Measurements from ENCODE around the gene KITLG.
A peak's percentile ranks its signal among the peaks of the same experiment; 100 is the strongest.

Gene KITLG

GRCh38 chr12:88573583-88573982 is 6.7 kb downstream of the KITLG start:
- no peak for DNase-seq (ENCODE audit: low spot score)

DNA sequence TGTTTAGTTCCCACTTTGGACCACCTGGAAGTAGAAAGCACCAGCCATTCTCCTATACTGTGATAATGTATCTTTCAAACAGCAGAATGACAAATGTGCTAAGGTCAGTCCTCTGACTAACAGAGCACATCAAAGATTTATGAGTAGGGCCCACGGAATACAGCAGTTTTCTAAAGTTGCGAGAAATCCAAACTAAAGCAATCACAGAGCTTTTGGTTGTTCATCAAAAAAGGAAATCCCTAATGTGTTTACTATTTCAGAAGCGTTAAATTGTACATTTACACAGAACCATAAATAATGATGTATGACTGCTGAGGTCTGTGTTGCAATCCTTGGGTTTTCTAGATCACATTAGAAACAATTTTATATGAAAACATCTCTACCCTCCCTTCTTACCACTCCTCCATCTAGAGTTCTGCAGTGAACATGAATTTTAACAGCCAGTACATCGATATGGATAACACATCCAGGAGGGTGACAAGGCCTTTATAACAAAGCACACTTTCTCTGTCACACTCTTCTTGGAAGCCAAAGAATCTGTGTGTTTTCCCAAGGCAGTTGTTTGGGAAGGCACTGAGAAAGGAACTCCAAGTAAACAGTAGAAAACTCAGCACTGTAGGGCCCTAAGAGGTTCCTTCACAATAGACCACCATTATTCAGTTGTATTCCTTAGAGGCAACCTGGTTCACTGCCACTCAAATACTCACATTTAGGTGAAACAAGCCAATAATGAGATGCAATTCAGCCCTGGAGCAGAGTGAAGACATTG is 7.3 kb downstream of the KITLG start:
- Histone ChIP-seq H3K36me3 (replicated peaks in 1 of 2; ENCODE audit: control insufficient read depth in 2 of 2, insufficient read depth in 2 of 2, low read length in 2 of 2) (no peaks in the 10 kb centered on the region), H2AK5ac (ENCODE audit: low read depth, low read length) (no peak overlapping the region), H2BK12ac (ENCODE audit: low read length) (no peak overlapping the region), H3K4me1 (ENCODE audit: control insufficient read depth in 2 of 2, insufficient read depth in 1 of 2, low read depth in 1 of 2, low read length in 2 of 2) (peaks cover 8 to 37% of the 10 kb centered on the region in 2 donors), H3K14ac (ENCODE audit: low read length) (no peak overlapping the region), H3K4me3 (ENCODE audit: low read length in 2 of 2) (no peak overlapping the region), H3K23ac (ENCODE audit: low read depth, low read length, poor library complexity) (no peak overlapping the region), H4K8ac (ENCODE audit: low read depth, low read length) (no peak overlapping the region), H2BK15ac (ENCODE audit: low read length) (no peak overlapping the region), H3K9me3 (replicated peaks in 1 of 2; ENCODE audit: control insufficient read depth in 2 of 2, insufficient read depth in 1 of 2, low read depth in 1 of 2, low read length in 2 of 2) (no peaks in the 10 kb centered on the region), H3K18ac (ENCODE audit: low read length) (no peak overlapping the region), H3K9ac (ENCODE audit: low read depth, low read length, poor library complexity) (no peak overlapping the region), H3K4me2 (ENCODE audit: insufficient read depth, low read length, poor library complexity, severe bottlenecking) (no peak overlapping the region), H4K91ac (ENCODE audit: low read depth, low read length, poor library complexity) (no peak overlapping the region), H2AFZ (ENCODE audit: low read length) (peak overlapping the region; percentile 43), H2BK5ac (ENCODE audit: low read length) (no peak overlapping the region), H2BK120ac (ENCODE audit: low read depth, low read length) (no peak overlapping the region), H3K27me3 (ENCODE audit: control insufficient read depth in 3 of 3, insufficient read depth in 3 of 3, low read depth in 1 of 3, low read length in 3 of 3) (no peaks in the 10 kb centered on the region), H3K4ac (ENCODE audit: low read length) (no peak overlapping the region), H3K27ac (replicated peaks; ENCODE audit: low read length) (no peak overlapping the region), H3K79me1 (ENCODE audit: low read depth, low read length) (no peaks in the 10 kb centered on the region)
- DNase-seq (ENCODE audit: low spot score) = no peak
- no CpG with 5 or more reads among the region's 4 CpGs for WGBS, 2 donors (ENCODE audit: extremely low coverage in 2 of 2, insufficient read length in 2 of 2, insufficient replicate concordance in 1 of 2)

More at GRCh38 chr12:88573583-88573982, 6.7 kb downstream of the KITLG start:
- Histone ChIP-seq H3K23ac (ENCODE audit: low read depth, low read length, poor library complexity) (no peak overlapping the region), H2AFZ (ENCODE audit: low read length) (peak overlapping the region; percentile 43), H2BK15ac (ENCODE audit: low read length) (no peak overlapping the region), H2BK5ac (ENCODE audit: low read length) (no peak overlapping the region), H3K4me1 (ENCODE audit: control insufficient read depth in 2 of 2, insufficient read depth in 1 of 2, low read depth in 1 of 2, low read length in 2 of 2) (peaks cover 10 to 37% of the 10 kb centered on the region in 2 donors), H3K27ac (replicated peaks; ENCODE audit: low read length) (no peak overlapping the region), H2BK12ac (ENCODE audit: low read length) (no peak overlapping the region), H3K14ac (ENCODE audit: low read length) (no peak overlapping the region), H3K79me1 (ENCODE audit: low read depth, low read length) (no peaks in the 10 kb centered on the region), H3K9ac (ENCODE audit: low read depth, low read length, poor library complexity) (no peak overlapping the region), H3K4me2 (ENCODE audit: insufficient read depth, low read length, poor library complexity, severe bottlenecking) (no peak overlapping the region), H4K8ac (ENCODE audit: low read depth, low read length) (no peak overlapping the region), H3K27me3 (ENCODE audit: control insufficient read depth in 3 of 3, insufficient read depth in 3 of 3, low read depth in 1 of 3, low read length in 3 of 3) (no peaks in the 10 kb centered on the region), H3K9me3 (replicated peaks in 1 of 2; ENCODE audit: control insufficient read depth in 2 of 2, insufficient read depth in 1 of 2, low read depth in 1 of 2, low read length in 2 of 2) (no peaks in the 10 kb centered on the region), H3K18ac (ENCODE audit: low read length) (no peak overlapping the region), H4K91ac (ENCODE audit: low read depth, low read length, poor library complexity) (no peak overlapping the region), H3K36me3 (replicated peaks in 1 of 2; ENCODE audit: control insufficient read depth in 2 of 2, insufficient read depth in 2 of 2, low read length in 2 of 2) (no peaks in the 10 kb centered on the region), H2BK120ac (ENCODE audit: low read depth, low read length) (no peak overlapping the region), H3K4ac (ENCODE audit: low read length) (no peak overlapping the region), H2AK5ac (ENCODE audit: low read depth, low read length) (no peak overlapping the region), H3K4me3 (ENCODE audit: low read length in 2 of 2) (no peak overlapping the region)
- WGBS, 2 donors (ENCODE audit: extremely low coverage in 2 of 2, insufficient read length in 2 of 2, insufficient replicate concordance in 1 of 2) = no CpG with 5 or more reads among the region's 4 CpGs

- Histone ChIP-seq H3K23ac (ENCODE audit: low read depth, low read length, poor library complexity) (no peak overlapping the region), H3K27ac (replicated peaks; ENCODE audit: low read length) (no peak overlapping the region), H2BK120ac (ENCODE audit: low read depth, low read length) (no peak overlapping the region), H3K79me1 (ENCODE audit: low read depth, low read length) (no peaks in the 10 kb centered on the region), H4K8ac (ENCODE audit: low read depth, low read length) (no peak overlapping the region), H2BK5ac (ENCODE audit: low read length) (no peak overlapping the region), H2BK12ac (ENCODE audit: low read length) (no peak overlapping the region), H3K4me1 (ENCODE audit: control insufficient read depth in 2 of 2, insufficient read depth in 1 of 2, low read depth in 1 of 2, low read length in 2 of 2) (peaks cover 8 to 30% of the 10 kb centered on the region in 2 donors), H3K9me3 (replicated peaks in 1 of 2; ENCODE audit: control insufficient read depth in 2 of 2, insufficient read depth in 1 of 2, low read depth in 1 of 2, low read length in 2 of 2) (no peaks in the 10 kb centered on the region), H3K27me3 (ENCODE audit: control insufficient read depth in 3 of 3, insufficient read depth in 3 of 3, low read depth in 1 of 3, low read length in 3 of 3) (no peaks in the 10 kb centered on the region), H3K18ac (ENCODE audit: low read length) (no peak overlapping the region), H3K36me3 (replicated peaks in 1 of 2; ENCODE audit: control insufficient read depth in 2 of 2, insufficient read depth in 2 of 2, low read length in 2 of 2) (no peaks in the 10 kb centered on the region), H2BK15ac (ENCODE audit: low read length) (no peak overlapping the region), H3K4me3 (ENCODE audit: low read length in 2 of 2) (no peak overlapping the region), H4K91ac (ENCODE audit: low read depth, low read length, poor library complexity) (no peak overlapping the region), H3K9ac (ENCODE audit: low read depth, low read length, poor library complexity) (no peak overlapping the region), H3K14ac (ENCODE audit: low read length) (no peak overlapping the region), H2AFZ (ENCODE audit: low read length) (no peak overlapping the region), H3K4me2 (ENCODE audit: insufficient read depth, low read length, poor library complexity, severe bottlenecking) (no peak overlapping the region), H3K4ac (ENCODE audit: low read length) (no peak overlapping the region), H2AK5ac (ENCODE audit: low read depth, low read length) (no peak overlapping the region)
- DNase-seq (ENCODE audit: low spot score) = no peak
- no CpG with 5 or more reads among the region's 1 CpG for WGBS, 2 donors (ENCODE audit: extremely low coverage in 2 of 2, insufficient read length in 2 of 2, insufficient replicate concordance in 1 of 2)
Measured at GRCh38 chr12:88571543-88571942, 8.7 kb downstream of the KITLG start.

DNA sequence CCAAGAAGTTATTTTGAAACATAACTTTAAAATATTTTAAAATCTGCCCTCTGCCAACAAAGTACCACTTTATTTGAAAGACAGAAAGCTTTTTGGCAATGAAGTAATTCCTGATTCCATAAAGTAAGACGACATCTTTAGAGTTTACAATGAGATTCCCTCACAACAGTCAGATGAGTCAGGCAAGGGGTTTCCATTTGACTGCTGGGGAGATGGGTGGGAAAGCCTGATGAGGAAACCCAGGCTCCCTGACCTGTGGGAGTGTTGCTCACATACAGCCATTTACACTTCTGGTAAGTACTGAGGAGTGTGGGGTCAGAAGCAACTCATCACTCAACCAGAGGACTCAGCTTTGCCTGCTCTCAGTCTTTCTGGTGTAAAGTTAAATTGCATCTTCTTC is 10.2 kb downstream of the KITLG start:
- Histone ChIP-seq H3K14ac (ENCODE audit: low read length) (no peak overlapping the region), H2AFZ (ENCODE audit: low read length) (no peak overlapping the region), H3K4me3 (ENCODE audit: low read length in 2 of 2) (no peak overlapping the region), H3K79me1 (ENCODE audit: low read depth, low read length) (no peaks in the 10 kb centered on the region), H3K18ac (ENCODE audit: low read length) (no peak overlapping the region), H2AK5ac (ENCODE audit: low read depth, low read length) (no peak overlapping the region), H2BK120ac (ENCODE audit: low read depth, low read length) (no peak overlapping the region), H3K9ac (ENCODE audit: low read depth, low read length, poor library complexity) (no peak overlapping the region), H3K23ac (ENCODE audit: low read depth, low read length, poor library complexity) (no peak overlapping the region), H3K27me3 (ENCODE audit: control insufficient read depth in 3 of 3, insufficient read depth in 3 of 3, low read depth in 1 of 3, low read length in 3 of 3) (no peaks in the 10 kb centered on the region), H4K91ac (ENCODE audit: low read depth, low read length, poor library complexity) (no peak overlapping the region), H3K9me3 (replicated peaks in 1 of 2; ENCODE audit: control insufficient read depth in 2 of 2, insufficient read depth in 1 of 2, low read depth in 1 of 2, low read length in 2 of 2) (no peaks in the 10 kb centered on the region), H3K36me3 (replicated peaks in 1 of 2; ENCODE audit: control insufficient read depth in 2 of 2, insufficient read depth in 2 of 2, low read length in 2 of 2) (no peaks in the 10 kb centered on the region), H3K4ac (ENCODE audit: low read length) (no peak overlapping the region), H2BK12ac (ENCODE audit: low read length) (no peak overlapping the region), H3K4me1 (ENCODE audit: control insufficient read depth in 2 of 2, insufficient read depth in 1 of 2, low read depth in 1 of 2, low read length in 2 of 2) (peaks cover 8 to 24% of the 10 kb centered on the region in 2 donors), H3K4me2 (ENCODE audit: insufficient read depth, low read length, poor library complexity, severe bottlenecking) (no peak overlapping the region), H3K27ac (replicated peaks; ENCODE audit: low read length) (no peak overlapping the region), H2BK15ac (ENCODE audit: low read length) (no peak overlapping the region), H2BK5ac (ENCODE audit: low read length) (no peak overlapping the region), H4K8ac (ENCODE audit: low read depth, low read length) (no peak overlapping the region)
- no peak for DNase-seq (ENCODE audit: low spot score)
- no CpG with 5 or more reads among the region's 1 CpG for WGBS, 2 donors (ENCODE audit: extremely low coverage in 2 of 2, insufficient read length in 2 of 2, insufficient replicate concordance in 1 of 2)

All from neuronal stem cell (in vitro differentiated cells).